SH-SY5Y (cell line): Measurements from ENCODE around the gene VPS41.

Source experiments
- GATA2 ChIP-seq: IDR thresholded peaks from 2 replicates; pipeline ENCODE4 v1.6.1; 2011; ENCODE audit warnings: mild to moderate bottlenecking, low read depth, low read length
- GATA3 ChIP-seq: IDR thresholded peaks from 2 replicates; pipeline ENCODE4 v1.6.1; 2011; ENCODE audit warnings: low read depth, mild to moderate bottlenecking, low read length, moderate library complexity

GRCh38 chr7:38825721-38826440 is 83.1 kb downstream of the VPS41 start:
- no peak for TF ChIP-seq GATA3
- no peak for TF ChIP-seq GATA2
